Panc1 (cell line): ENCODE results near the gene ACACB.

Source experiments
- POLR2AphosphoS5 ChIP-seq: IDR thresholded peaks from 2 replicates; pipeline ENCODE4 v1.6.1; 2012; ENCODE audit warnings: mild to moderate bottlenecking, low read depth, low read length, moderate library complexity
- SIN3A ChIP-seq: IDR thresholded peaks from 2 replicates; pipeline ENCODE4 v1.6.1; 2012; ENCODE audit warnings: low read depth, mild to moderate bottlenecking, low read length, moderate library complexity, borderline replicate concordance; ENCODE audit not compliant: insufficient read depth
- TF ChIP-seq, protein P1 (sequence below): fragments of 450-650 bp; IDR thresholded peaks from 2 replicates; pipeline ENCODE4 v1.5.1; 2017; ENCODE audit warnings: mild to moderate bottlenecking
- TF ChIP-seq, protein P2 (sequence below), 2 experiments: IDR thresholded peaks; 2 replicates each; pipeline ENCODE4 v1.6.1; 2011 to 2012; ENCODE audit warnings: low read depth in 2 of 2, control low read depth in 1 of 2, low read length in 1 of 2, mild to moderate bottlenecking in 1 of 2, moderate library complexity in 1 of 2; ENCODE audit not compliant: insufficient read depth in 1 of 2

DNA sequence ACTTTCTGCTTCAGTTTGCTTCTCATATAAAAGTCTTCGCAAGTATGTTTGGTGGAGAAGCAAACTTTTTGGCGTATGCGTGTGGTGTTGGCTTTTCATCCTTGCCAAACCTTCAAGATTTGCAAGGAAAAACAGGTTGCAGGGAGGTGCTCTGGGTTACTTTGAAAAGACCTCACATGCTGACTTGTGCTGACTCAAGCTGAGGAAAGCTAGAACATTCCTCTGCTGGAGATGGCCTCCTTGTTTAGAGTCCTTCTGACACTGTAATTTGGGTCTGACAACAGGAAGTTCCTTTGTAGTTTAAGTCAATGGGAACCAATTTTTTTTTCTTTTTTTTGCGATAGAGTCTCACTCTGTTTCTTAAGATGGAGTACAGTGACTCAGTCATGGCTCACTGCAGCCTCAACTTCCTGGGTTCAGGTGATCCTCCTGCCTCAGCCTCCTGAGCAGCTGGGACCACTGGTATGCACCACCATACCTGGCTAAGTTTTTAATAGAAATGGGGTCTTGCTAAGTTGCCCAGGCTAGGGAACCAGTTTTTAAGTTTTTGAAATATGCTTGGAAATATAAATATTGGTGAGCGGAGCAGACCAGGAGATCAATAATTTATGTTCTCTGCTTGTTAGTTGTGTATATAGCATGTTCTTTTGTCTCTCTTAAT lies 2.6 kb upstream of the ACACB start:
- TF ChIP-seq, protein P1, sequence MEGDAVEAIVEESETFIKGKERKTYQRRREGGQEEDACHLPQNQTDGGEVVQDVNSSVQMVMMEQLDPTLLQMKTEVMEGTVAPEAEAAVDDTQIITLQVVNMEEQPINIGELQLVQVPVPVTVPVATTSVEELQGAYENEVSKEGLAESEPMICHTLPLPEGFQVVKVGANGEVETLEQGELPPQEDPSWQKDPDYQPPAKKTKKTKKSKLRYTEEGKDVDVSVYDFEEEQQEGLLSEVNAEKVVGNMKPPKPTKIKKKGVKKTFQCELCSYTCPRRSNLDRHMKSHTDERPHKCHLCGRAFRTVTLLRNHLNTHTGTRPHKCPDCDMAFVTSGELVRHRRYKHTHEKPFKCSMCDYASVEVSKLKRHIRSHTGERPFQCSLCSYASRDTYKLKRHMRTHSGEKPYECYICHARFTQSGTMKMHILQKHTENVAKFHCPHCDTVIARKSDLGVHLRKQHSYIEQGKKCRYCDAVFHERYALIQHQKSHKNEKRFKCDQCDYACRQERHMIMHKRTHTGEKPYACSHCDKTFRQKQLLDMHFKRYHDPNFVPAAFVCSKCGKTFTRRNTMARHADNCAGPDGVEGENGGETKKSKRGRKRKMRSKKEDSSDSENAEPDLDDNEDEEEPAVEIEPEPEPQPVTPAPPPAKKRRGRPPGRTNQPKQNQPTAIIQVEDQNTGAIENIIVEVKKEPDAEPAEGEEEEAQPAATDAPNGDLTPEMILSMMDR: no peak
- no peak for TF ChIP-seq SIN3A
- TF ChIP-seq, protein P2, sequence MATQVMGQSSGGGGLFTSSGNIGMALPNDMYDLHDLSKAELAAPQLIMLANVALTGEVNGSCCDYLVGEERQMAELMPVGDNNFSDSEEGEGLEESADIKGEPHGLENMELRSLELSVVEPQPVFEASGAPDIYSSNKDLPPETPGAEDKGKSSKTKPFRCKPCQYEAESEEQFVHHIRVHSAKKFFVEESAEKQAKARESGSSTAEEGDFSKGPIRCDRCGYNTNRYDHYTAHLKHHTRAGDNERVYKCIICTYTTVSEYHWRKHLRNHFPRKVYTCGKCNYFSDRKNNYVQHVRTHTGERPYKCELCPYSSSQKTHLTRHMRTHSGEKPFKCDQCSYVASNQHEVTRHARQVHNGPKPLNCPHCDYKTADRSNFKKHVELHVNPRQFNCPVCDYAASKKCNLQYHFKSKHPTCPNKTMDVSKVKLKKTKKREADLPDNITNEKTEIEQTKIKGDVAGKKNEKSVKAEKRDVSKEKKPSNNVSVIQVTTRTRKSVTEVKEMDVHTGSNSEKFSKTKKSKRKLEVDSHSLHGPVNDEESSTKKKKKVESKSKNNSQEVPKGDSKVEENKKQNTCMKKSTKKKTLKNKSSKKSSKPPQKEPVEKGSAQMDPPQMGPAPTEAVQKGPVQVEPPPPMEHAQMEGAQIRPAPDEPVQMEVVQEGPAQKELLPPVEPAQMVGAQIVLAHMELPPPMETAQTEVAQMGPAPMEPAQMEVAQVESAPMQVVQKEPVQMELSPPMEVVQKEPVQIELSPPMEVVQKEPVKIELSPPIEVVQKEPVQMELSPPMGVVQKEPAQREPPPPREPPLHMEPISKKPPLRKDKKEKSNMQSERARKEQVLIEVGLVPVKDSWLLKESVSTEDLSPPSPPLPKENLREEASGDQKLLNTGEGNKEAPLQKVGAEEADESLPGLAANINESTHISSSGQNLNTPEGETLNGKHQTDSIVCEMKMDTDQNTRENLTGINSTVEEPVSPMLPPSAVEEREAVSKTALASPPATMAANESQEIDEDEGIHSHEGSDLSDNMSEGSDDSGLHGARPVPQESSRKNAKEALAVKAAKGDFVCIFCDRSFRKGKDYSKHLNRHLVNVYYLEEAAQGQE (IDR thresholded peaks at IDR 0.05; ENCODE audit: insufficient read depth in 1 of 2, low read depth in 2 of 2, low read length in 1 of 2): no peak
- no peak for TF ChIP-seq POLR2AphosphoS5
